ENCODE measurements around the gene ZFP57. TPM values are rescaled to one million over a fixed set of nuclear protein-coding genes. Genes with fewer than 3 reads are reported as not detected.

Gene ZFP57
- total RNA-seq, 1 donor from 2014 or later, result 2.1 TPM

DNA sequence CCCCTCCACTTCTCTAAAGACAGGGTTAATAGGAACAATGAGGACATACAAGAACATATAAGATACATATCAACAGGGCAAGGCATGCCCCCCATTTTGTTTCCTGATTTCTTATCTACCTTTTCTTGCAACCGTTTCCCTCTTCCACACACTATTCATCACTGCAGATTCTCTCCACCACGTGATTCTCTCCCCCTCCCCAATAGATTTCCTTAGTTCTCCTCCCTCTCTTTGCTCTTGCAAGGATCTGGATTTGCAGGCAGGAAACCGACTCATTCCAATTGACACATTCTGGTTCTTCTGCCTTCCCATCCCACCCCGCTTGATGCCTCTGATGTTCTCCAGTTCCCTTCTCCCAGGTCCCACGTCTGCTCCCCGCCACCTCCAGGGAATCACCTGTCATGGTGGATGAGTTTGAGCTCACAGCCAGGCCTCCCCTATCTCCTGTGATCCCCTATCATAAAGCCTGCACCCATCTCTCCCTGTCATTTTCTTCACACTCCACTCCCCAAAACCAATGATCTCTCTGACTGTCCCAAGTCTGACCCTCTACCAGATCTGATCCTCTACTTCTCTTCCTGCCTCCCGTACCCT, 55.5 kb downstream of the ZFP57 start:
- ATAC-seq, result no peak

DNA sequence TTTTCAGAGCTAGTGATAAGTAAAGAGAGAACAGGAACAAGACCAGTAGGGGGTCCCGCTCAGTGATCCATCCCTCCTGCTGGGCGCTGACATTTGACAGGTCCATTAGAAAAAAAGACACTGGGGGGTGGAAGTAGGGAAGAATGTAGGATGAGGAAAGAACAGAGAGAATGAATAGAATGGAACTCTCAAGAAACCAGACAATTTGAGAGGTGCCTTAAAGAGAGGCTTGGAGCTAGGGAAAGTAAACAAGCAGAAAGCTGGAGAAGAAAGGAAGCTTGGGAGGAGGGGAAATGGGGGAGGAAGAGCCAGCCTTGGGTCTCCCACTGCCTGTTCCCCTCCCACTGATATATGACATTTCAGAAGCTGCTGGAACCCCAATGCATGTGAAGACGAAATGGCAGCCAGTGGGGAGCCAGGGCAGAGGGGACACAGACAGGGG, 56.4 kb downstream of the ZFP57 start:
- ATAC-seq, result no peak

Other genes starting within 250 kb of the ZFP57 start
- not detected for gene OR10C1, start 241.8 kb downstream of the ZFP57 start, total RNA-seq
- not detected for gene OR11A1, start 224.1 kb downstream of the ZFP57 start, total RNA-seq
- not detected for gene OR2H1, start 224.0 kb downstream of the ZFP57 start, total RNA-seq
- not detected for gene MAS1L, start 193.2 kb downstream of the ZFP57 start, total RNA-seq
- gene UBD, start 121.4 kb downstream of the ZFP57 start, total RNA-seq, result 1.00 TPM
- not detected for gene OR2H2, start 96.0 kb downstream of the ZFP57 start, total RNA-seq
- gene GABBR1, start 48.0 kb downstream of the ZFP57 start, total RNA-seq, result 7.7 TPM
- gene MOG, start 24.1 kb downstream of the ZFP57 start, total RNA-seq, result not detected
- gene HLA-F, start 42.3 kb upstream of the ZFP57 start, total RNA-seq, result 6.8 TPM
- gene HLA-G, start 146.7 kb upstream of the ZFP57 start, total RNA-seq, result 0.16 TPM